Liver (tissue), 9 donors: ENCODE results near the gene C19orf44. TPM values are rescaled to one million over a fixed set of nuclear protein-coding genes. Genes with fewer than 3 reads are reported as not detected.

Experiments used
- DNase-seq: peaks from one replicate; pipeline ENCODE4 v3.0.0-alpha.2; 2017; ENCODE audit warnings: low spot score
- H3K27ac ChIP-seq, 2 donors: one replicate each; pipeline ENCODE4 v1.7.0; 2013; ENCODE audit warnings: inconsistent platforms in 2 of 2, low read length in 2 of 2, control low read depth in 1 of 2, low read depth in 1 of 2, mild to moderate bottlenecking in 1 of 2
- H3K27me3 ChIP-seq, 4 donors: one replicate each; pipeline versions ENCODE4 v1.6.1 to v1.7.0; 2013; ENCODE audit warnings: low read length in 3 of 4, inconsistent platforms in 1 of 4, mild to moderate bottlenecking in 1 of 4, moderate library complexity in 1 of 4; ENCODE audit not compliant: control insufficient read depth in 4 of 4, insufficient read depth in 4 of 4
- H3K36me3 ChIP-seq, 4 donors: one replicate each; pipeline versions ENCODE4 v1.6.1 to v1.7.0; 2013; ENCODE audit warnings: low read length in 3 of 4, mild to moderate bottlenecking in 3 of 4, low read depth in 1 of 4, moderate library complexity in 1 of 4; ENCODE audit not compliant: control insufficient read depth in 4 of 4, insufficient read depth in 3 of 4
- H3K4me1 ChIP-seq, 4 donors: one replicate each; pipeline versions ENCODE4 v1.6.1 to v1.7.0; 2013; ENCODE audit warnings: low read length in 3 of 4, mild to moderate bottlenecking in 3 of 4, moderate library complexity in 1 of 4; ENCODE audit not compliant: control insufficient read depth in 4 of 4, insufficient read depth in 4 of 4
- H3K4me3 ChIP-seq, 3 donors: one replicate each; pipeline versions ENCODE4 v1.6.1 to v1.7.0; 2013; ENCODE audit warnings: low read length in 3 of 3, control low read depth in 1 of 3, low read depth in 1 of 3, mild to moderate bottlenecking in 1 of 3
- H3K9ac ChIP-seq, 2 donors: one replicate each; pipeline ENCODE4 v1.7.0; 2013; ENCODE audit warnings: low read length in 2 of 2, mild to moderate bottlenecking in 2 of 2, moderate library complexity in 2 of 2, control low read depth in 1 of 2, low read depth in 1 of 2
- H3K9me3 ChIP-seq, 4 donors: one replicate each; pipeline versions ENCODE4 v1.6.1 to v1.7.0; 2013; ENCODE audit warnings: low read length in 3 of 4; ENCODE audit not compliant: control insufficient read depth in 4 of 4
- CTCF ChIP-seq: fragments of 150-350 bp; IDR thresholded peaks from 2 replicates; pipeline ENCODE4 v1.5.1; 2017; ENCODE audit warnings: improper control_type of control experiment, low read depth, low read length; ENCODE audit not compliant: missing input control
- EGR1 ChIP-seq, 2 donors: IDR thresholded peaks; 2 replicates each; pipeline ENCODE4 v1.6.1; 2016 to 2018; ENCODE audit warnings: antibody characterized with exemption in 2 of 2, low read depth in 2 of 2
- FOXA1 ChIP-seq: IDR thresholded peaks from 2 replicates; pipeline ENCODE4 v1.6.1; 2016; ENCODE audit warnings: antibody characterized with exemption
- GABPA ChIP-seq, 2 donors: IDR thresholded peaks in 1 of 2; conservative IDR thresholded peaks in 1 of 2; 2 replicates each; pipeline ENCODE4 v1.6.1; 2016; ENCODE audit warnings: antibody characterized with exemption in 2 of 2, mild to moderate bottlenecking in 1 of 2, moderate library complexity in 1 of 2
- HNF4A ChIP-seq, 2 donors: conservative IDR thresholded peaks; 2 replicates each; pipeline ENCODE4 v1.6.1; 2016; ENCODE audit warnings: antibody characterized with exemption in 2 of 2, mild to moderate bottlenecking in 2 of 2
- HNF4G ChIP-seq: IDR thresholded peaks from 2 replicates; pipeline ENCODE4 v1.6.1; 2016; ENCODE audit warnings: antibody characterized with exemption
- JUND ChIP-seq, 2 donors: IDR thresholded peaks; 2 replicates each; pipeline ENCODE4 v1.6.1; 2016; ENCODE audit warnings: antibody characterized with exemption in 2 of 2
- MAX ChIP-seq: IDR thresholded peaks from 2 replicates; pipeline ENCODE4 v1.6.1; 2016; ENCODE audit warnings: antibody characterized with exemption
- RAD21 ChIP-seq, 2 donors: IDR thresholded peaks; 2 replicates each; pipeline ENCODE4 v1.6.1; 2016; ENCODE audit warnings: antibody characterized with exemption in 2 of 2, mild to moderate bottlenecking in 2 of 2
- RXRA ChIP-seq, 2 donors: IDR thresholded peaks; 2 replicates each; pipeline ENCODE4 v1.6.1; 2017 to 2018; ENCODE audit warnings: antibody characterized with exemption in 2 of 2, mild to moderate bottlenecking in 1 of 2
- SP1 ChIP-seq: IDR thresholded peaks from 2 replicates; pipeline ENCODE4 v1.6.1; 2018; ENCODE audit warnings: antibody characterized with exemption, mild to moderate bottlenecking
- TAF1 ChIP-seq: conservative IDR thresholded peaks from 2 replicates; pipeline ENCODE4 v1.6.1; 2016; ENCODE audit warnings: antibody characterized with exemption, mild to moderate bottlenecking
- YY1 ChIP-seq: IDR thresholded peaks from 2 replicates; pipeline ENCODE4 v1.6.1; 2016; ENCODE audit warnings: antibody characterized with exemption, mild to moderate bottlenecking
- ZBTB33 ChIP-seq: IDR thresholded peaks from 2 replicates; pipeline ENCODE4 v1.6.1; 2016; ENCODE audit warnings: antibody characterized with exemption
- WGBS: extraction: QIAGEN DNeasy Blood & Tissue Kit; methylation state at CpG from one replicate; pipeline ENCODE4 v1.1.7; 2013; 5-methylcytosine and 5-hydroxymethylcytosine counted together
- polyA plus RNA-seq, 2 donors: library from polyadenylated mRNA; stranded (reverse) in 1 of 2; unstranded in 1 of 2; fragments of 200-250 nt in 1 of 2; fragments of >200 nt in 1 of 2; fragmentation: Nextera tagmentation in 1 of 2; extraction: Ambion mirVana in 1 of 2; gene quantifications; one replicate each; pipeline versions ENCODE4 v1.2.1 to v1.2.3, GENCODE V29; 2013 to 2015
- total RNA-seq, 2 donors: library from RNA; depleted of rRNA; stranded (reverse); fragments of >200 nt; gene quantifications; one replicate each; pipeline ENCODE4 v1.2.3, GENCODE V29; 2014
- donor health status: healthy.
- donor health status: healthy.
- donor health status: healthy.
- donor health status: healthy.
- donor health status: healthy.

The C19orf44 gene
- total and polyA plus RNA-seq, 4 donors: 0.89 to 3.0 (median 1.3) TPM

- Histone ChIP-seq H3K27ac (no peak overlapping the region), H3K9me3 (no peaks in the 10 kb centered on the region), H3K36me3 (peaks cover 31 to 54% (median 34%) of the 10 kb centered on the region in 4 donors), H3K27me3 (no peaks in the 10 kb centered on the region), H3K4me3 (no peak overlapping the region), H3K9ac (no peak overlapping the region), H3K4me1 (peaks cover 4 to 16% (median 11%) of the 10 kb centered on the region in 4 donors)
- TF ChIP-seq RAD21 (IDR thresholded peaks at IDR 0.05) (no peak), MAX (no peak), FOXA1 (no peak), TAF1 (no peak), GABPA (IDR thresholded peaks at IDR 0.05 in 1 of 2, conservative IDR thresholded peaks at IDR 0.05 in 1 of 2) (no peak)
- 86% methylated on average over 14 of the region's 14 CpGs for WGBS
- DNase-seq: peak; percentile 29
Observed at GRCh38 chr19:16518061-16518460, 21.9 kb downstream of the C19orf44 start.

- H3K4me3 ChIP-seq: no peak overlapping the region
- H3K4me1 ChIP-seq: peaks cover 4 to 16% (median 11%) of the 10 kb centered on the region in 4 donors
- no peak overlapping the region for H3K27ac ChIP-seq
- H3K9me3 ChIP-seq: no peaks in the 10 kb centered on the region
- no peak for DNase-seq
- 90% methylated on average over 33 of the region's 33 CpGs for WGBS
- TF ChIP-seq GABPA (IDR thresholded peaks at IDR 0.05 in 1 of 2, conservative IDR thresholded peaks at IDR 0.05 in 1 of 2): no peak
- no peak for TF ChIP-seq YY1
- no peak for TF ChIP-seq ZBTB33
- H3K27me3 ChIP-seq: no peaks in the 10 kb centered on the region
- peaks cover 33 to 60% (median 38%) of the 10 kb centered on the region in 4 donors for H3K36me3 ChIP-seq
- no peak overlapping the region for H3K9ac ChIP-seq
Observed at GRCh38 chr19:16518483-16519229, 22.5 kb downstream of the C19orf44 start.

GRCh38 chr19:16519230-16519687, 23.1 kb downstream of the C19orf44 start:
- Histone ChIP-seq H3K4me3 (no peak overlapping the region), H3K27me3 (no peaks in the 10 kb centered on the region), H3K36me3 (peaks cover 36 to 62% (median 40%) of the 10 kb centered on the region in 4 donors), H3K4me1 (peaks cover 4 to 16% (median 11%) of the 10 kb centered on the region in 4 donors), H3K9ac (no peak overlapping the region), H3K9me3 (no peaks in the 10 kb centered on the region), H3K27ac (no peak overlapping the region)
- TF ChIP-seq FOXA1 (no peak), ZBTB33 (no peak), EGR1 (IDR thresholded peaks at IDR 0.05; ENCODE audit: low read depth in 2 of 2) (no peak), RXRA (IDR thresholded peaks at IDR 0.05) (no peak), SP1 (no peak), HNF4A (conservative IDR thresholded peaks at IDR 0.05) (no peak), TAF1 (no peak), CTCF (no peak), JUND (IDR thresholded peaks at IDR 0.05) (no peak), HNF4G (no peak), YY1 (no peak), MAX (no peak)
- 97% methylated on average over 24 of the region's 24 CpGs for WGBS
- DNase-seq: no peak
